Panc1 (cell line): ENCODE data around the gene PCDHGA12. TPM values are rescaled to one million over a fixed set of nuclear protein-coding genes. Genes with fewer than 3 reads are reported as not detected.
"Not testable (repeated sequence)": the region's sequence is repeated elsewhere in the genome, so short reads cannot be mapped to it uniquely, and the experiment has no call there.

ENCODE experiments used
- ATAC-seq: fragments of 200-7000 bp; cut with Tn5 transposase; 2 replicates; pipeline ENCODE4 v1.9.1; 2020; ENCODE audit warnings: mild to moderate bottlenecking, moderate library complexity
- BruUV-seq: library from RNA; stranded (reverse); fragments of 400-500 nt; replicated peaks from 2 replicates; lab custom pipeline; 2021; lab: Mats Ljungman, UMichigan
- CTCF ChIA-PET: fragments of 300-600 bp; sonication (Branson Sonifier 250); formaldehyde crosslinking; loops from one replicate; lab custom pipeline; 2022; ENCODE audit warnings: antibody characterized with exemption; lab: Charles Lee
- POLR2A ChIA-PET: fragments of 300-600 bp; sonication (Branson Sonifier 250); formaldehyde crosslinking; loops from one replicate; lab custom pipeline; 2022; ENCODE audit warnings: antibody characterized with exemption; lab: Charles Lee
- DNase-seq: peaks from one replicate; pipeline ENCODE4 v3.0.0-alpha.2; 2010; ENCODE audit warnings: low read depth, low spot score
- H3K27ac ChIP-seq: 2 replicates; pipeline ENCODE4 v1.5.1; 2011; ENCODE audit warnings: mild to moderate bottlenecking, low read length, inconsistent platforms
- H3K27me3 ChIP-seq: fragments of 200-500 bp; sonication (Bioruptor generic); 2 replicates; pipeline ENCODE4 v1.6.0; 2014; ENCODE audit warnings: low read length, inconsistent platforms; ENCODE audit not compliant: control insufficient read depth, insufficient read depth
- H3K36me3 ChIP-seq: fragments of 200-500 bp; sonication (Bioruptor generic); 2 replicates; pipeline ENCODE4 v1.5.1; 2014; ENCODE audit warnings: inconsistent platforms, mild to moderate bottlenecking, low read length, moderate library complexity; ENCODE audit not compliant: control insufficient read depth, insufficient read depth
- H3K4me1 ChIP-seq: 2 replicates; pipeline ENCODE4 v1.5.1; 2011; ENCODE audit warnings: inconsistent platforms, mild to moderate bottlenecking, low read length, moderate library complexity; ENCODE audit not compliant: control insufficient read depth, insufficient read depth
- H3K4me3 ChIP-seq, 2 experiments: 2 replicates each; pipeline ENCODE4 v1.5.1; 2011 to 2012; ENCODE audit warnings: low read depth in 2 of 2, low read length in 2 of 2, mild to moderate bottlenecking in 2 of 2, inconsistent platforms in 1 of 2, moderate library complexity in 1 of 2
- H3K9me3 ChIP-seq: fragments of 200-500 bp; sonication (Bioruptor generic); 2 replicates; pipeline ENCODE4 v1.5.1; 2014; ENCODE audit warnings: low read depth, mild to moderate bottlenecking, inconsistent platforms, low read length, moderate library complexity; ENCODE audit not compliant: control insufficient read depth, insufficient read depth
- CTCF ChIP-seq: fragments of 450-650 bp; IDR thresholded peaks from 2 replicates; pipeline ENCODE4 v1.5.1; 2017; ENCODE audit warnings: mild to moderate bottlenecking
- POLR2AphosphoS5 ChIP-seq: IDR thresholded peaks from 2 replicates; pipeline ENCODE4 v1.6.1; 2012; ENCODE audit warnings: mild to moderate bottlenecking, low read depth, low read length, moderate library complexity
- REST ChIP-seq, 2 experiments: IDR thresholded peaks; 2 replicates each; pipeline ENCODE4 v1.6.1; 2011 to 2012; ENCODE audit warnings: low read depth in 2 of 2, control low read depth in 1 of 2, low read length in 1 of 2, mild to moderate bottlenecking in 1 of 2, moderate library complexity in 1 of 2; ENCODE audit not compliant: insufficient read depth in 1 of 2
- SIN3A ChIP-seq: IDR thresholded peaks from 2 replicates; pipeline ENCODE4 v1.6.1; 2012; ENCODE audit warnings: low read depth, mild to moderate bottlenecking, low read length, moderate library complexity, borderline replicate concordance; ENCODE audit not compliant: insufficient read depth
- TCF7L2 ChIP-seq: IDR thresholded peaks from 2 replicates; pipeline ENCODE4 v1.6.1; 2011; ENCODE audit warnings: mild to moderate bottlenecking, low read depth, low read length, inconsistent platforms
- in situ Hi-C: cut with HindIII; loops from 2 replicates; pipeline ENCODE4 v1.10.0; 2016; ENCODE audit warnings: low sequenced_read_pairs, low pct_unique_long_range_greater_than_20kb
- intact Hi-C: fragments of 100-400 bp; cut with micrococcal nuclease; formaldehyde crosslinking; loops from one replicate; pipeline ENCODE4 v1.10.0; 2022; ENCODE audit not compliant: unreplicated experiment
- total RNA-seq: library from RNA; stranded (reverse); gene quantifications from one replicate; pipeline ENCODE4 v1.2.1, GENCODE V29; 2021; ENCODE audit not compliant: unreplicated experiment

The PCDHGA12 gene
- total RNA-seq, 1 experiment from 2014 or later: 0.21 TPM

- ChIA-PET POLR2A (no interaction called here), CTCF (interaction anchor here (0.5 to 2.2 kb wide), 17 partner anchors 17 to 244 kb away, joined by 3 to 11 read pairs (median 4); partner anchors contain the start of genes PCDHB11, PCDHB14, PCDHGA1 and PCDHGA12)
- TF ChIP-seq SIN3A (no peak), CTCF (peak; percentile 87)
- BruUV-seq: no TSS peak
- no peaks in the 10 kb centered on the region for H3K36me3 ChIP-seq
- intact Hi-C loops (loop anchor here (2.0 to 10.0 kb wide), 3 partner anchors 48 to 191 kb away; partner anchors contain the start of genes PCDHB14 and PCDHGA5), in situ Hi-C loops (no loop called here)
- no peak for DNase-seq
- peak; percentile 72 for ATAC-seq
- no peaks in the 10 kb centered on the region for H3K4me1 ChIP-seq
- no peaks in the 10 kb centered on the region for H3K9me3 ChIP-seq
- no peak within 1 kb of the TSS for H3K27ac ChIP-seq
- peak within 1 kb of the TSS in 1 of 2 experiments; percentile 7; a peak in 1 of 4 replicates for H3K4me3 ChIP-seq
- H3K27me3 ChIP-seq: no peaks in the 10 kb centered on the region
Measured at GRCh38 chr5:141412854-141413539, 17.3 kb upstream of the PCDHGA12 start, which contains the start of gene PCDHGA10. TSS of gene PCDHGA10 (plus strand) at chr5:141412987. CDS start at chr5:141413176, 189 bp downstream.

GRCh38 chr5:141413540-141414069, 16.7 kb upstream of the PCDHGA12 start:
- TF ChIP-seq SIN3A: no peak
- TF ChIP-seq POLR2AphosphoS5: no peak
- TF ChIP-seq REST (IDR thresholded peaks at IDR 0.05; ENCODE audit: insufficient read depth in 1 of 2, low read depth in 2 of 2, low read length in 1 of 2): no peak
- no peak for TF ChIP-seq CTCF
- no peak for TF ChIP-seq TCF7L2
- intact Hi-C loops: loop anchor here (2.0 to 10.0 kb wide), 3 partner anchors 49 to 191 kb away; partner anchors contain the start of genes PCDHB14 and PCDHGA5
- H3K4me3 ChIP-seq: no peak overlapping the region
- BruUV-seq: no TSS peak
- H3K27me3 ChIP-seq: no peaks in the 10 kb centered on the region
- CTCF ChIA-PET: interaction anchor here (0.6 to 2.2 kb wide), 10 partner anchors 11 to 244 kb away, joined by 3 to 11 read pairs (median 4); partner anchors contain the start of genes PCDHB14, PCDHGA1, PCDHGA9 and PCDHGB2
- no peaks in the 10 kb centered on the region for H3K9me3 ChIP-seq
- no peaks in the 10 kb centered on the region for H3K36me3 ChIP-seq
- ATAC-seq (no peak), DNase-seq (no peak)
- POLR2A ChIA-PET: no interaction called here
- H3K27ac ChIP-seq: no peak overlapping the region
- in situ Hi-C loops: no loop called here
- no peaks in the 10 kb centered on the region; the same call in 1 of the 2 replicates for H3K4me1 ChIP-seq

DNA sequence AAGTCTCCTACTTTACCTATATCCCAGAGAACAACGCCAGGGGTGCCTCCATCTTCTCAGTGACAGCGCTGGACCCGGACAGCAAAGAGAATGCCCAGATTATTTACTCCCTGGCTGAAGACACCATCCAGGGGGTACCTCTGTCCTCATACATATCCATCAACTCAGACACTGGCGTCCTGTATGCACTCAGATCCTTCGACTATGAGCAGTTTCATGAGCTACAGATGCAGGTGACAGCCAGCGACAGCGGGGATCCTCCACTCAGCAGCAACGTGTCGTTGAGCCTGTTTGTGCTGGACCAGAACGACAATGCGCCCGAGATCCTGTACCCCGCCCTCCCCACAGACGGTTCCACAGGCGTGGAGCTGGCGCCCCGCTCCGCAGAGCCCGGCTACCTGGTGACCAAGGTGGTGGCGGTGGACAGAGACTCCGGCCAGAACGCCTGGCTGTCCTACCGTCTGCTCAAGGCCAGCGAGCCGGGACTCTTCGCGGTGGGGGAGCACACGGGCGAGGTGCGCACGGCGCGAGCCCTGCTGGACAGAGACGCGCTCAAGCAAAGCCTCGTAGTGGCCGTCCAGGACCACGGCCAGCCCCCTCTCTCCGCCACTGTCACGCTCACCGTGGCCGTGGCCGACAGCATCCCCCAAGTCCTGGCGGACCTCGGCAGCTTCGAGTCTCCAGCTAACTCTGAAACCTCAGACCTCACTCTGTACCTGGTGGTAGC, 15.6 kb upstream of the PCDHGA12 start:
- BruUV-seq, H3K36me3 ChIP-seq, H3K27me3 ChIP-seq, POLR2A ChIA-PET, DNase-seq, ATAC-seq, H3K27ac ChIP-seq, H3K9me3 ChIP-seq, H3K4me1 ChIP-seq, in situ Hi-C loops, H3K4me3 ChIP-seq: not testable (repeated sequence)
- CTCF ChIA-PET: interaction anchor here (0.7 to 2.2 kb wide), 2 partner anchors 69 to 191 kb away, joined by 11 to 13 read pairs; partner anchors contain the start of gene PCDHB14
- intact Hi-C loops: loop anchor here (5.0 to 10.0 kb wide), 2 partner anchors 50 to 192 kb away; partner anchors contain the start of genes PCDHB14 and PCDHGA5

DNA sequence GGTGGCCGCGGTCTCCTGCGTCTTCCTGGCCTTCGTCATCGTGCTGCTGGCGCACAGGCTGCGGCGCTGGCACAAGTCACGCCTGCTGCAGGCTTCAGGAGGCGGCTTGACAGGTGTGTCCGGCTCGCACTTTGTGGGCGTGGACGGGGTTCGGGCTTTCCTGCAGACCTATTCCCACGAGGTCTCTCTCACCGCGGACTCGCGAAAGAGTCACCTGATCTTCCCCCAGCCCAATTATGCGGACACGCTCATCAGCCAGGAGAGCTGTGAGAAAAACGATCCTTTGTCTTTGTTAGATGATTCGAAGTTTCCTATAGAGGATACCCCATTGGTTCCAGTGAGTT, 15.1 kb upstream of the PCDHGA12 start:
- H3K9me3 ChIP-seq, in situ Hi-C loops, DNase-seq, POLR2A ChIA-PET, H3K4me3 ChIP-seq, BruUV-seq, ATAC-seq, H3K36me3 ChIP-seq, H3K27me3 ChIP-seq, H3K4me1 ChIP-seq, H3K27ac ChIP-seq: not testable (repeated sequence)
- intact Hi-C loops: loop anchor here (10.0 kb wide), 1 partner anchor 50 kb away; the partner anchor contains the start of gene PCDHGA5
- CTCF ChIA-PET: interaction anchor here (0.7 kb wide), 1 partner anchor 69 kb away, joined by 13 read pairs; no protein-coding TSS in a partner anchor
